WTC11 (cell line): ENCODE measurements around the gene DSG3. TPM values are rescaled to one million over a fixed set of nuclear protein-coding genes. Genes with fewer than 3 reads are reported as not detected.
A peak's percentile ranks its signal among the peaks of the same experiment; 100 is the strongest.

ENCODE experiments used
- ATAC-seq: fragments of 200-7000 bp; cut with Tn5 transposase; 2 replicates; pipeline ENCODE4 v1.10.0; 2021; ENCODE audit warnings: mild to moderate bottlenecking, moderate library complexity
- CTCF ChIA-PET: fragments of 300-600 bp; sonication (Branson Sonifier 250); formaldehyde crosslinking; loops from one replicate; lab custom pipeline; 2021; ENCODE audit warnings: antibody characterized with exemption; lab: Charles Lee
- POLR2A ChIA-PET: fragments of 350-600 bp; sonication (Branson Sonifier 250); formaldehyde crosslinking; loops from one replicate; lab custom pipeline; 2021; ENCODE audit warnings: antibody characterized with exemption; lab: Charles Lee
- DNase-seq: peaks from one replicate; pipeline ENCODE4 v3.0.0; 2021; ENCODE audit warnings: low spot score
- H3K27ac Mint-ChIP-seq: 2 replicates; pipeline ENCODE4 v1.8.0; 2021; ENCODE audit warnings: mixed read lengths
- H3K27me3 Mint-ChIP-seq: 2 replicates; pipeline ENCODE4 v1.8.0; 2021; ENCODE audit warnings: low read depth, mild to moderate bottlenecking, moderate library complexity, mixed read lengths
- H3K36me3 Mint-ChIP-seq: 2 replicates; pipeline ENCODE4 v1.8.0; 2021; ENCODE audit warnings: mixed read lengths
- H3K4me1 Mint-ChIP-seq: 2 replicates; pipeline ENCODE4 v1.8.0; 2022; ENCODE audit warnings: mixed read lengths
- H3K4me3 Mint-ChIP-seq: 2 replicates; pipeline ENCODE4 v1.8.0; 2021; ENCODE audit warnings: mild to moderate bottlenecking, moderate library complexity, mixed read lengths
- H3K9me3 Mint-ChIP-seq: 2 replicates; pipeline ENCODE4 v1.8.0; 2021; ENCODE audit warnings: mixed read lengths
- CREM ChIP-seq: sonication (generic); formaldehyde crosslinking; IDR thresholded peaks from 2 replicates; pipeline ENCODE4 v1.8.1; 2022; ENCODE audit warnings: mild to moderate bottlenecking, missing genetic modification reagents, moderate library complexity
- FOXP1 ChIP-seq: sonication (generic); formaldehyde crosslinking; IDR thresholded peaks from 2 replicates; pipeline ENCODE4 v1.8.0; 2022; ENCODE audit warnings: missing genetic modification reagents, mild to moderate bottlenecking, moderate library complexity, borderline replicate concordance
- GRHL2 ChIP-seq: fragments of 250-450 bp; sonication (Bioruptor Pico); IDR thresholded peaks from 2 replicates; pipeline ENCODE4 v1.8.0; 2022; ENCODE audit warnings: mild to moderate bottlenecking, moderate library complexity; ENCODE audit not compliant: insufficient replicate concordance, severe bottlenecking
- PRRX2 ChIP-seq: fragments of 250-450 bp; sonication (Bioruptor Pico); IDR thresholded peaks from 2 replicates; pipeline ENCODE4 v1.8.0; 2021; ENCODE audit warnings: mild to moderate bottlenecking
- RORB ChIP-seq: fragments of 250-450 bp; sonication (Bioruptor Pico); IDR thresholded peaks from 2 replicates; pipeline ENCODE4 v1.9.0; 2021; ENCODE audit warnings: mild to moderate bottlenecking
- SP1 ChIP-seq: sonication (generic); formaldehyde crosslinking; conservative IDR thresholded peaks from 2 replicates; pipeline ENCODE4 v1.8.1; 2022; ENCODE audit warnings: missing genetic modification reagents
- TEAD1 ChIP-seq: sonication (generic); formaldehyde crosslinking; IDR thresholded peaks from 2 replicates; pipeline ENCODE4 v1.8.0; 2022; ENCODE audit warnings: mild to moderate bottlenecking, missing genetic modification reagents
- ZNF219 ChIP-seq: sonication (generic); formaldehyde crosslinking; IDR thresholded peaks from 2 replicates; pipeline ENCODE4 v1.8.0; 2023; ENCODE audit warnings: missing genetic modification reagents, mild to moderate bottlenecking, borderline replicate concordance
- ZNF232 ChIP-seq: sonication (generic); formaldehyde crosslinking; IDR thresholded peaks from 2 replicates; pipeline ENCODE4 v1.8.0; 2022; ENCODE audit warnings: mild to moderate bottlenecking, missing genetic modification reagents
- ZNF263 ChIP-seq: sonication (generic); formaldehyde crosslinking; IDR thresholded peaks from 2 replicates; pipeline ENCODE4 v1.8.1; 2022; ENCODE audit warnings: low read depth, mild to moderate bottlenecking, moderate library complexity, missing genetic modification reagents
- ZNF416 ChIP-seq: fragments of 250-450 bp; sonication (Bioruptor Pico); IDR thresholded peaks from 2 replicates; pipeline ENCODE4 v1.9.0; 2021; ENCODE audit warnings: mild to moderate bottlenecking, inconsistent platforms
- total RNA-seq: library from RNA; stranded (reverse); gene quantifications from 3 replicates; pipeline ENCODE4 v1.2.3, GENCODE V29; 2021
- TF ChIP-seq, protein P1 (sequence below): sonication (generic); formaldehyde crosslinking; IDR thresholded peaks from 2 replicates; pipeline ENCODE4 v1.8.1; 2022; ENCODE audit warnings: mild to moderate bottlenecking, missing genetic modification reagents, moderate library complexity, borderline replicate concordance
- TF ChIP-seq, protein P2 (sequence below): sonication (generic); formaldehyde crosslinking; IDR thresholded peaks from 2 replicates; pipeline ENCODE4 v1.8.1; 2022; ENCODE audit warnings: mild to moderate bottlenecking, moderate library complexity, missing genetic modification reagents
- TF ChIP-seq, protein P3 (sequence below): fragments of 250-450 bp; sonication (Bioruptor Pico); conservative IDR thresholded peaks from 2 replicates; pipeline ENCODE4 v1.9.0; 2021; ENCODE audit warnings: mild to moderate bottlenecking
- TF ChIP-seq, protein P4 (sequence below): sonication (generic); formaldehyde crosslinking; IDR thresholded peaks from 2 replicates; pipeline ENCODE4 v1.8.1; 2023; ENCODE audit warnings: mild to moderate bottlenecking, missing genetic modification reagents, borderline replicate concordance
- TF ChIP-seq, protein P5 (sequence below): sonication (generic); formaldehyde crosslinking; IDR thresholded peaks from 2 replicates; pipeline ENCODE4 v1.8.0; 2023; ENCODE audit warnings: mild to moderate bottlenecking, missing genetic modification reagents
- TF ChIP-seq, protein P6 (sequence below): sonication (generic); formaldehyde crosslinking; IDR thresholded peaks from 2 replicates; pipeline ENCODE4 v1.8.0; 2023; ENCODE audit warnings: missing genetic modification reagents, mild to moderate bottlenecking, borderline replicate concordance
- TF ChIP-seq, protein P7 (sequence below): sonication (generic); formaldehyde crosslinking; IDR thresholded peaks from 2 replicates; pipeline ENCODE4 v1.8.1; 2023; ENCODE audit warnings: mild to moderate bottlenecking, moderate library complexity, missing genetic modification reagents

The DSG3 gene
- total RNA-seq, 1 experiment from 2014 or later, result 0.04 TPM

DNA sequence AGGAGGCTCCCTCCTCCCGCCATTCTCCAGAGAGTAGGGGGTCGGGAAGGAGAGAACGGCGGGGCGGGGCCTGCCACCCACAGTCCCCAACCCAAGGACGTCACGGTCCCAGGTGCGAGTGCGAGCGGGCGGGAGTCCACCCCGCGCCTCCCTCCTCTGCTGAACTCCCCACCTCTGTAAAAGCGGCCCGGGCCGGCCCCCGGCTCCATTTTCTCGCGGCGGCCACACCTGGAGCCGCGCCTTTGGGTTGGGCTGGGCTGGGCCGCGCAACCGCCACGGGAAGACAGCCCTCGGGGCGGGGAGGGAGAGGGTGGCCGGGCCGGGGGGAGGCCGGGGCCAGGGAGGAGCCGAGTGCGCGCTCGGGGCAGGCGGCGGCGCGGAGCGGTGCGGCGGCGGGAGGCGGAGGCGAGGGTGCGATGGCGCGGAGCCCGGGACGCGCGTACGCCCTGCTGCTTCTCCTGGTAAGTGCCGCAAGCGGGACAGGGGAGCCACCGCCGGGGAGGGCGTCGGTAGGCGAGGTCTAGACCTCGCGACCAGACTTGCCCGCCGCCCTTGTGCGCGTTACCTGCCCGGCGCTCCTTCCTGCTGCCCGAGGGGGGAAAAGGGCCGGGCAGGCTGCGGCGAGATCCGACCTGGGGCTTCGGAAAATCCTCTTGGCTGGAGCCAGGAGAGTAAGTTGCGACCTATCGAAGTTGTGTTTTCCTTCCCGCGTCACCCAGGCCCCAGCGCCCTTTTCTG lies 50.5 kb downstream of the DSG3 start, which contains the start of gene DSG2:
Gene DSG2, plus strand, starts transcription at position 342 of the 738 bp plus-strand sequence. Its CDS starts 75 bp downstream, at position 417.
- H3K27ac Mint-ChIP-seq, result peak within 1 kb of the TSS; percentile 96
- no peaks in the 10 kb centered on the region for H3K36me3 Mint-ChIP-seq
- no peaks in the 10 kb centered on the region for H3K9me3 Mint-ChIP-seq
- peaks cover 10% of the 10 kb centered on the region for H3K27me3 Mint-ChIP-seq
- POLR2A ChIA-PET, result interaction anchor here (0.9 to 1.0 kb wide), 3 partner anchors 10 to 397 kb away, joined by 3 to 5 read pairs (median 3); no protein-coding TSS in a partner anchor
- CTCF ChIA-PET, result interaction anchor here (1.0 to 1.6 kb wide), 2 partner anchors 15 to 479 kb away, joined by 4 read pairs; no protein-coding TSS in a partner anchor
- DNase-seq (peak; percentile 90), ATAC-seq (peak; percentile 92)
- peaks cover 35% of the 10 kb centered on the region for H3K4me1 Mint-ChIP-seq
- H3K4me3 Mint-ChIP-seq, result peak within 1 kb of the TSS; percentile 95
- TF ChIP-seq ZNF416 (CRISPR knock-in tag) (0 out of 2 replicates have a peak, but pooled peaks have one; percentile 15), FOXP1 (CRISPR knock-in tag) (peak; percentile 48; the same call in 1 of the 2 replicates), SP1 (CRISPR knock-in tag) (peak; percentile 60; the same call in 1 of the 2 replicates), CREM (0 out of 2 replicates have a peak, but pooled peaks have one; percentile 26), TEAD1 (peak; percentile 54; the same call in 1 of the 2 replicates), GRHL2 (no peak), ZNF263 (CRISPR knock-in tag) (peak; percentile 53; the same call in 1 of the 2 replicates), RORB (CRISPR knock-in tag) (no peak), ZNF219 (peak; percentile 12; the same call in 1 of the 2 replicates), PRRX2 (CRISPR knock-in tag) (no peak), ZNF232 (peak; percentile 72; the same call in 1 of the 2 replicates)
- TF ChIP-seq, protein P1, sequence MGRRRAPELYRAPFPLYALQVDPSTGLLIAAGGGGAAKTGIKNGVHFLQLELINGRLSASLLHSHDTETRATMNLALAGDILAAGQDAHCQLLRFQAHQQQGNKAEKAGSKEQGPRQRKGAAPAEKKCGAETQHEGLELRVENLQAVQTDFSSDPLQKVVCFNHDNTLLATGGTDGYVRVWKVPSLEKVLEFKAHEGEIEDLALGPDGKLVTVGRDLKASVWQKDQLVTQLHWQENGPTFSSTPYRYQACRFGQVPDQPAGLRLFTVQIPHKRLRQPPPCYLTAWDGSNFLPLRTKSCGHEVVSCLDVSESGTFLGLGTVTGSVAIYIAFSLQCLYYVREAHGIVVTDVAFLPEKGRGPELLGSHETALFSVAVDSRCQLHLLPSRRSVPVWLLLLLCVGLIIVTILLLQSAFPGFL (CRISPR knock-in tag), result no peak
- TF ChIP-seq, protein P2, sequence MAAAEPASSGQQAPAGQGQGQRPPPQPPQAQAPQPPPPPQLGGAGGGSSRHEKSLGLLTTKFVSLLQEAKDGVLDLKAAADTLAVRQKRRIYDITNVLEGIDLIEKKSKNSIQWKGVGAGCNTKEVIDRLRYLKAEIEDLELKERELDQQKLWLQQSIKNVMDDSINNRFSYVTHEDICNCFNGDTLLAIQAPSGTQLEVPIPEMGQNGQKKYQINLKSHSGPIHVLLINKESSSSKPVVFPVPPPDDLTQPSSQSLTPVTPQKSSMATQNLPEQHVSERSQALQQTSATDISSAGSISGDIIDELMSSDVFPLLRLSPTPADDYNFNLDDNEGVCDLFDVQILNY (CRISPR knock-in tag), result peak; percentile 57; the same call in 1 of the 2 replicates
- TF ChIP-seq, protein P3, sequence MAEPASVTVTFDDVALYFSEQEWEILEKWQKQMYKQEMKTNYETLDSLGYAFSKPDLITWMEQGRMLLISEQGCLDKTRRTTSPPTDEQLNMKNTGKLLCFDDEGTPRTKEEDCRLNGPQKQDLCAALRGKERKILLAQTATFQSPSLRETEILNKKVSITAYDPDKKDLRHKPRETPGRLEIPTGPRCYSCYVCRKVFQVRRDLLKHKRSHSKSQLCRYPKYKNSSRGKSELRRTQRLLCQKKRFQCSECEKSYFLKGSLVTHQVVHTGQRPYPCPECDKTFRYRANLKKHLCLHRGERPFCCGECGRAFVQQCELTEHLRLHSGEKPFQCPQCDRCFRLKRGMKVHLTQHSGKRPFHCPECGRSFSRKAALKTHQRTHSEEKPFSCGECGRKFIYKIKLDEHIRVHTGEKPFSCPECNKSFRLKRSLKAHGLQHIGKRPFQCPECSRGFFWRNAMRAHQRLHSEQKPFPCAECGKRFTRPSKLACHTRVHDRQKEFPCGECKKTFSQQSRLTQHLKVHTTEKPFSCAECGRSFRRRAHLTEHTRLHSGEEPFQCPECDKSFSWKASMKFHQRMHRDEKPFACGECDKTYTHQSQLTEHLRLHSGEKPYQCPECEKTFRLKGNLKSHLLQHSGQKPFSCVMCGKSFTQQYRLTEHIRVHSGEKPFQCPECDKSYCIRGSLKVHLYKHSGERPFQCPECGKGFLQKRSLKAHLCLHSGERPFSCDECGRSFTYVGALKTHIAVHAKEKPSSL (CRISPR knock-in tag), result no peak
- TF ChIP-seq, protein P4, sequence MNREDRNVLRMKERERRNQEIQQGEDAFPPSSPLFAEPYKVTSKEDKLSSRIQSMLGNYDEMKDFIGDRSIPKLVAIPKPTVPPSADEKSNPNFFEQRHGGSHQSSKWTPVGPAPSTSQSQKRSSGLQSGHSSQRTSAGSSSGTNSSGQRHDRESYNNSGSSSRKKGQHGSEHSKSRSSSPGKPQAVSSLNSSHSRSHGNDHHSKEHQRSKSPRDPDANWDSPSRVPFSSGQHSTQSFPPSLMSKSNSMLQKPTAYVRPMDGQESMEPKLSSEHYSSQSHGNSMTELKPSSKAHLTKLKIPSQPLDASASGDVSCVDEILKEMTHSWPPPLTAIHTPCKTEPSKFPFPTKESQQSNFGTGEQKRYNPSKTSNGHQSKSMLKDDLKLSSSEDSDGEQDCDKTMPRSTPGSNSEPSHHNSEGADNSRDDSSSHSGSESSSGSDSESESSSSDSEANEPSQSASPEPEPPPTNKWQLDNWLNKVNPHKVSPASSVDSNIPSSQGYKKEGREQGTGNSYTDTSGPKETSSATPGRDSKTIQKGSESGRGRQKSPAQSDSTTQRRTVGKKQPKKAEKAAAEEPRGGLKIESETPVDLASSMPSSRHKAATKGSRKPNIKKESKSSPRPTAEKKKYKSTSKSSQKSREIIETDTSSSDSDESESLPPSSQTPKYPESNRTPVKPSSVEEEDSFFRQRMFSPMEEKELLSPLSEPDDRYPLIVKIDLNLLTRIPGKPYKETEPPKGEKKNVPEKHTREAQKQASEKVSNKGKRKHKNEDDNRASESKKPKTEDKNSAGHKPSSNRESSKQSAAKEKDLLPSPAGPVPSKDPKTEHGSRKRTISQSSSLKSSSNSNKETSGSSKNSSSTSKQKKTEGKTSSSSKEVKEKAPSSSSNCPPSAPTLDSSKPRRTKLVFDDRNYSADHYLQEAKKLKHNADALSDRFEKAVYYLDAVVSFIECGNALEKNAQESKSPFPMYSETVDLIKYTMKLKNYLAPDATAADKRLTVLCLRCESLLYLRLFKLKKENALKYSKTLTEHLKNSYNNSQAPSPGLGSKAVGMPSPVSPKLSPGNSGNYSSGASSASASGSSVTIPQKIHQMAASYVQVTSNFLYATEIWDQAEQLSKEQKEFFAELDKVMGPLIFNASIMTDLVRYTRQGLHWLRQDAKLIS, result no peak
- TF ChIP-seq, protein P5, sequence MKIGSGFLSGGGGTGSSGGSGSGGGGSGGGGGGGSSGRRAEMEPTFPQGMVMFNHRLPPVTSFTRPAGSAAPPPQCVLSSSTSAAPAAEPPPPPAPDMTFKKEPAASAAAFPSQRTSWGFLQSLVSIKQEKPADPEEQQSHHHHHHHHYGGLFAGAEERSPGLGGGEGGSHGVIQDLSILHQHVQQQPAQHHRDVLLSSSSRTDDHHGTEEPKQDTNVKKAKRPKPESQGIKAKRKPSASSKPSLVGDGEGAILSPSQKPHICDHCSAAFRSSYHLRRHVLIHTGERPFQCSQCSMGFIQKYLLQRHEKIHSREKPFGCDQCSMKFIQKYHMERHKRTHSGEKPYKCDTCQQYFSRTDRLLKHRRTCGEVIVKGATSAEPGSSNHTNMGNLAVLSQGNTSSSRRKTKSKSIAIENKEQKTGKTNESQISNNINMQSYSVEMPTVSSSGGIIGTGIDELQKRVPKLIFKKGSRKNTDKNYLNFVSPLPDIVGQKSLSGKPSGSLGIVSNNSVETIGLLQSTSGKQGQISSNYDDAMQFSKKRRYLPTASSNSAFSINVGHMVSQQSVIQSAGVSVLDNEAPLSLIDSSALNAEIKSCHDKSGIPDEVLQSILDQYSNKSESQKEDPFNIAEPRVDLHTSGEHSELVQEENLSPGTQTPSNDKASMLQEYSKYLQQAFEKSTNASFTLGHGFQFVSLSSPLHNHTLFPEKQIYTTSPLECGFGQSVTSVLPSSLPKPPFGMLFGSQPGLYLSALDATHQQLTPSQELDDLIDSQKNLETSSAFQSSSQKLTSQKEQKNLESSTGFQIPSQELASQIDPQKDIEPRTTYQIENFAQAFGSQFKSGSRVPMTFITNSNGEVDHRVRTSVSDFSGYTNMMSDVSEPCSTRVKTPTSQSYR (CRISPR knock-in tag), result no peak
- TF ChIP-seq, protein P6, sequence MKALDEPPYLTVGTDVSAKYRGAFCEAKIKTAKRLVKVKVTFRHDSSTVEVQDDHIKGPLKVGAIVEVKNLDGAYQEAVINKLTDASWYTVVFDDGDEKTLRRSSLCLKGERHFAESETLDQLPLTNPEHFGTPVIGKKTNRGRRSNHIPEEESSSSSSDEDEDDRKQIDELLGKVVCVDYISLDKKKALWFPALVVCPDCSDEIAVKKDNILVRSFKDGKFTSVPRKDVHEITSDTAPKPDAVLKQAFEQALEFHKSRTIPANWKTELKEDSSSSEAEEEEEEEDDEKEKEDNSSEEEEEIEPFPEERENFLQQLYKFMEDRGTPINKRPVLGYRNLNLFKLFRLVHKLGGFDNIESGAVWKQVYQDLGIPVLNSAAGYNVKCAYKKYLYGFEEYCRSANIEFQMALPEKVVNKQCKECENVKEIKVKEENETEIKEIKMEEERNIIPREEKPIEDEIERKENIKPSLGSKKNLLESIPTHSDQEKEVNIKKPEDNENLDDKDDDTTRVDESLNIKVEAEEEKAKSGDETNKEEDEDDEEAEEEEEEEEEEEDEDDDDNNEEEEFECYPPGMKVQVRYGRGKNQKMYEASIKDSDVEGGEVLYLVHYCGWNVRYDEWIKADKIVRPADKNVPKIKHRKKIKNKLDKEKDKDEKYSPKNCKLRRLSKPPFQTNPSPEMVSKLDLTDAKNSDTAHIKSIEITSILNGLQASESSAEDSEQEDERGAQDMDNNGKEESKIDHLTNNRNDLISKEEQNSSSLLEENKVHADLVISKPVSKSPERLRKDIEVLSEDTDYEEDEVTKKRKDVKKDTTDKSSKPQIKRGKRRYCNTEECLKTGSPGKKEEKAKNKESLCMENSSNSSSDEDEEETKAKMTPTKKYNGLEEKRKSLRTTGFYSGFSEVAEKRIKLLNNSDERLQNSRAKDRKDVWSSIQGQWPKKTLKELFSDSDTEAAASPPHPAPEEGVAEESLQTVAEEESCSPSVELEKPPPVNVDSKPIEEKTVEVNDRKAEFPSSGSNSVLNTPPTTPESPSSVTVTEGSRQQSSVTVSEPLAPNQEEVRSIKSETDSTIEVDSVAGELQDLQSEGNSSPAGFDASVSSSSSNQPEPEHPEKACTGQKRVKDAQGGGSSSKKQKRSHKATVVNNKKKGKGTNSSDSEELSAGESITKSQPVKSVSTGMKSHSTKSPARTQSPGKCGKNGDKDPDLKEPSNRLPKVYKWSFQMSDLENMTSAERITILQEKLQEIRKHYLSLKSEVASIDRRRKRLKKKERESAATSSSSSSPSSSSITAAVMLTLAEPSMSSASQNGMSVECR (CRISPR knock-in tag), result peak; percentile 53; the same call in 1 of the 2 replicates
- TF ChIP-seq, protein P7, sequence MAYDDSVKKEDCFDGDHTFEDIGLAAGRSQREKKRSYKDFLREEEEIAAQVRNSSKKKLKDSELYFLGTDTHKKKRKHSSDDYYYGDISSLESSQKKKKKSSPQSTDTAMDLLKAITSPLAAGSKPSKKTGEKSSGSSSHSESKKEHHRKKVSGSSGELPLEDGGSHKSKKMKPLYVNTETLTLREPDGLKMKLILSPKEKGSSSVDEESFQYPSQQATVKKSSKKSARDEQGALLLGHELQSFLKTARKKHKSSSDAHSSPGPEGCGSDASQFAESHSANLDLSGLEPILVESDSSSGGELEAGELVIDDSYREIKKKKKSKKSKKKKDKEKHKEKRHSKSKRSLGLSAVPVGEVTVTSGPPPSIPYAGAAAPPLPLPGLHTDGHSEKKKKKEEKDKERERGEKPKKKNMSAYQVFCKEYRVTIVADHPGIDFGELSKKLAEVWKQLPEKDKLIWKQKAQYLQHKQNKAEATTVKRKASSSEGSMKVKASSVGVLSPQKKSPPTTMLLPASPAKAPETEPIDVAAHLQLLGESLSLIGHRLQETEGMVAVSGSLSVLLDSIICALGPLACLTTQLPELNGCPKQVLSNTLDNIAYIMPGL (CRISPR knock-in tag), result peak; percentile 79
